NOMO-1 (cell line): Measurements from ENCODE around the gene SOS1.
"Not testable (repeated sequence)": the region's sequence is repeated elsewhere in the genome, so short reads cannot be mapped to it uniquely, and the experiment has no call there.

ENCODE experiments used
- DNase-seq, 2 experiments: peaks; one replicate each; lab custom pipeline; 2025; ENCODE audit not compliant: unreplicated experiment in 2 of 2; lab: John Stamatoyannopoulos, UW

Gene SOS1

DNA sequence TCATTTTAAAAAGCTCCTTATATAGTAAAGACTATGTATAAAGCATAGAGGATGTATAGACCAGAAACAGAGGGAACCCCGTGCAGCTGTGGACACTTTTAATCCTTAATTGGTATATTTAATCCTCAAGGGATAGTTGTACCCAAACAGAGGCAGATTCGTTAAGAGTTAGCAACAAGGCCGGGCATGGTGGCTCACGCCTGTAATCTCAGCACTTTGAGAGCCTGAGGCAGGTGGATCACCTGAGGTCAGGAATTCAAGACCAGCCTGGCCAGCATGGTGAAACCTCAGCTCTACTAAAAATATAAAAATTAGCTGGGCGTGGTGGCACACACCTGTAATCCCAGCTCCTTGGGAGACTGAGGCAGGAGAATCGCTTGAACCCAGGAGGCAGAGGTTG is 184.3 kb downstream of the SOS1 start:
- DNase-seq, result not testable (repeated sequence)

DNA sequence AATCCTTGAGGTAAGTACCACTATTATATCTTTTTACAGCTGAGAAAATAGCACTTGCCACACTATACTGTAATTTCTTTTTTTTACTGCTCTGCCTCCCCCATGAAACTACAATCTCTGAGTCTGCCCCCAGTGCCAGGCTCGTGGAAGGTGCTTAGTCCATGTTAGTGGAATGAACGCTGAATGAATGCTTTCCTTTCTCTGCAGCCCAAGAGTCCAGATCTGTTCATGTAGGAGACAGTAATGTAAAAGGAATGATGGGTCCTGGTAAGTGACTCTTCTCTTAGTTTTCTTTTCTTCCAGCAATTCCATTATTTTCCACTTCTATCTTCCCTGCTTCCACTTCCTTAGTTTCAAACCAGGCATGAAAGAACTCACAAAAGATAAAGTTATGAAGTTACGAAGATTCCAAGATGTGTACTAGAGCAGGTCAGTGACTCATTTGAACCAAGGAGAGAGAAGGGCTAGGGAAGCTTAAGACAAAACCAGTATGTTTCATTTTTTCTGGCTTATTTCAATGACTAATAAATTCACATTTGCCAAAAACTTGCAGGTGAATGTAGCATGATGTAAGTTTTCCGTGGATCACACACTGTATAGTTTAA is 185.2 kb downstream of the SOS1 start:
- DNase-seq, result no peak

DNA sequence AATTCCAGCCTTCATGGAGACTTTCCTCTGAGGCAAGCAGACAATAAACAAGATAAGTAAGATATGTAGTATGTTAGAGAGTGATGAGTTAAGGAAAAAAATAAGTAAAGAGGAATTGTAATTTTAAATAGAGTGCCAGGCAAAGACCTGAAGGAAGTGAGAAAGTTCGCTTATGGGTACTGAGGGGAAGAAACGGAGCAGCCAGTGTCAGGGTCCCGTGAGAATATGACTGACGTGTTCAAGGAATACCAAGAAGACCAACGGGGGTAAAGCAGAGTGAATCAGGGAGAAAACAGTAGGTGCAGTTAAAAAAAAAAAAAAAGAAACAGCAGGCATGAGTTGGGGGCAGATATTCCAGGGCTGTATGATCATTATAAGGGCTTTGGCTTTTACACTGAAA is 186.1 kb downstream of the SOS1 start:
- DNase-seq, result no peak

DNA sequence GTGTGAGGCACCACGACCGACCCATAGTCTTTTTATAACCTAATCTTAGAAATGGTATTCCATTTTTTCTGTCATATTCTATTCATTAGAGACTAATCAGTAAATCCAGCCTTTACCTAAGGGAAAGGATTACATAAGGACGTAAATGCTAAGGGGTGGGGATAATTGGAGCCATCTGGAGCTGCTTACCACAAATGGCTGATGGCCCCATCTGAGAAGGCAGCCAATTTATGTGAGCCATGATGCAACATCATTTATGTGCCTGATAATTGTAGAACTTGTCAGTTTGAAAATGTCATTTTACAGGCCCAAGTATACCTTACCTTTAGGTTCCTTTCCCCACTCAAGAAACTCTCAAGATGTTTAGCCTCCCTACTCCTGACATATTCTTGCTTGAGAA is 187.2 kb downstream of the SOS1 start:
- DNase-seq, result peak; percentile 62 to 69

DNA sequence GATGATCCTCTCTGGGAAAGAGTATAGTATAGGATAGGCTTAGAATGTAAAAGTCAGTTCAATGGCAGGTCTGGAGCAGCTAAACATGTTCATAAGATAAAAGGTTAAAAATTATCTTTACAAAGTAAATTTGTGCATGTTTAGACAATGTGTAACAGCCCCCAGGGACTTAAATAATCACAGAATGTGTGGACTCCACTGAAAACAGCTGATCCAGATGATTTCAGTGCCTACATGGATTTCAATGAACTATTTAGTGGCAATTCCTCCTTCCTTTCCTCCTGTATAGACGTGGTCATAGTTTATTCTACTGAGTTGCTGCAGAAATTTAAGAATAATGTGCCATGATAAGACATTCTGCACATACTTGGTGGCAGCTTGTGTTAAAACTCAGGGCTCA is 188.3 kb downstream of the SOS1 start:
- no peak for DNase-seq
